IMR-90 (cell line): ENCODE measurements around the gene ZNF609. TPM values are rescaled to one million over a fixed set of nuclear protein-coding genes. Genes with fewer than 3 reads are reported as not detected.

Source experiments
- ATAC-seq: fragments of 200-7000 bp; cut with Tn5 transposase; 2 replicates; pipeline ENCODE4 v1.9.1; 2020; ENCODE audit warnings: low read depth, mild to moderate bottlenecking, moderate library complexity
- BruUV-seq: library from RNA; stranded (reverse); fragments of 400-500 nt; replicated peaks from 2 replicates; lab custom pipeline; 2021; lab: Mats Ljungman, UMichigan
- CTCF ChIA-PET: fragments of 300-600 bp; formaldehyde crosslinking; extraction: SDS; loops from one replicate; lab custom pipeline; 2021; ENCODE audit warnings: antibody characterized with exemption; lab: Yijun Ruan, JAX
- POLR2A ChIA-PET: fragments of 300-600 bp; sonication (Branson Sonifier 250); formaldehyde crosslinking; loops from one replicate; lab custom pipeline; 2022; ENCODE audit warnings: antibody characterized with exemption; ENCODE audit not compliant: unreplicated experiment; lab: Charles Lee
- DNase-seq: peaks from one replicate; pipeline ENCODE4 v3.0.0; 2013
- H2AFZ ChIP-seq: replicated peaks from 2 replicates; pipeline ENCODE3; 2013; ENCODE audit warnings: low read length, mild to moderate bottlenecking; ENCODE audit not compliant: poor library complexity
- H2AK5ac ChIP-seq: 2 replicates; pipeline ENCODE4 v1.6.1; 2013; ENCODE audit warnings: low read depth, low read length, inconsistent platforms
- H2AK9ac ChIP-seq: replicated peaks from 2 replicates; pipeline ENCODE3; 2013; ENCODE audit warnings: mild to moderate bottlenecking, low read depth, low read length, moderate library complexity; ENCODE audit not compliant: poor library complexity
- H2BK120ac ChIP-seq: 2 replicates; pipeline ENCODE4 v1.6.1; 2013; ENCODE audit warnings: low read depth, low read length, inconsistent platforms
- H2BK15ac ChIP-seq: 3 replicates; pipeline ENCODE4 v1.6.1; 2013; ENCODE audit warnings: low read depth, low read length, inconsistent platforms
- H2BK20ac ChIP-seq: 2 replicates; pipeline ENCODE4 v1.6.1; 2013; ENCODE audit warnings: low read depth, mild to moderate bottlenecking, inconsistent platforms, low read length, moderate library complexity
- H2BK5ac ChIP-seq: 2 replicates; pipeline ENCODE4 v1.6.1; 2013; ENCODE audit warnings: mild to moderate bottlenecking, low read depth, low read length, inconsistent platforms; ENCODE audit not compliant: poor library complexity, severe bottlenecking
- H3K14ac ChIP-seq: replicated peaks from 2 replicates; pipeline ENCODE4 v1.6.1; 2013; ENCODE audit warnings: low read depth, low read length, inconsistent platforms
- H3K18ac ChIP-seq: 2 replicates; pipeline ENCODE4 v1.6.1; 2013; ENCODE audit warnings: low read depth, low read length, control low read depth
- H3K23ac ChIP-seq: 2 replicates; pipeline ENCODE4 v1.6.1; 2013; ENCODE audit warnings: low read depth, low read length, inconsistent platforms
- H3K27ac ChIP-seq: 2 replicates; pipeline ENCODE4 v1.5.1; 2013; ENCODE audit warnings: mild to moderate bottlenecking, control low read depth, low read length; ENCODE audit not compliant: insufficient read depth
- H3K27me3 ChIP-seq: 2 replicates; pipeline ENCODE4 v1.6.1; 2013; ENCODE audit warnings: low read length; ENCODE audit not compliant: control insufficient read depth, insufficient read depth
- H3K36me3 ChIP-seq: 2 replicates; pipeline ENCODE4 v1.6.1; 2013; ENCODE audit warnings: low read length, mixed read lengths; ENCODE audit not compliant: control insufficient read depth, insufficient read depth
- H3K4ac ChIP-seq: 2 replicates; pipeline ENCODE4 v1.6.1; 2013; ENCODE audit warnings: low read depth, low read length, inconsistent platforms
- H3K4me1 ChIP-seq: 2 replicates; pipeline ENCODE4 v1.6.1; 2013; ENCODE audit warnings: low read length, mixed read lengths; ENCODE audit not compliant: control insufficient read depth, insufficient read depth
- H3K4me2 ChIP-seq: 2 replicates; pipeline ENCODE4 v1.6.1; 2013; ENCODE audit warnings: low read depth, mild to moderate bottlenecking, control low read depth, low read length, moderate library complexity
- H3K4me3 ChIP-seq: 2 replicates; pipeline ENCODE4 v1.5.1; 2013; ENCODE audit warnings: low read depth, mild to moderate bottlenecking, control low read depth, low read length, moderate library complexity; ENCODE audit not compliant: insufficient read depth
- H3K56ac ChIP-seq: 2 replicates; pipeline ENCODE4 v1.6.1; 2013; ENCODE audit warnings: low read length, inconsistent platforms; ENCODE audit not compliant: insufficient read depth; ENCODE audit errors: extremely low read depth
- H3K79me1 ChIP-seq, 2 experiments: 2 replicates each; pipeline ENCODE4 v1.6.1; 2013; ENCODE audit warnings: low read length in 2 of 2, inconsistent platforms in 1 of 2, low read depth in 1 of 2
- H3K9ac ChIP-seq: 2 replicates; pipeline ENCODE4 v1.6.1; 2013; ENCODE audit warnings: low read depth, low read length, control low read depth
- H3K9me1 ChIP-seq: 2 replicates; pipeline ENCODE4 v1.6.1; 2013; ENCODE audit warnings: low read length, inconsistent platforms; ENCODE audit not compliant: insufficient read depth
- H3K9me3 ChIP-seq: 2 replicates; pipeline ENCODE4 v1.6.1; 2013; ENCODE audit warnings: low read length; ENCODE audit not compliant: control insufficient read depth, insufficient read depth
- H4K20me1 ChIP-seq: 2 replicates; pipeline ENCODE4 v1.6.1; 2013; ENCODE audit warnings: low read length, inconsistent platforms; ENCODE audit not compliant: insufficient read depth
- H4K5ac ChIP-seq: 2 replicates; pipeline ENCODE4 v1.6.1; 2013; ENCODE audit warnings: mild to moderate bottlenecking, low read depth, low read length, control low read depth
- H4K8ac ChIP-seq, 2 experiments: 2 replicates each; pipeline ENCODE4 v1.6.1; 2013; ENCODE audit warnings: low read depth in 2 of 2, low read length in 2 of 2, control low read depth in 1 of 2, inconsistent platforms in 1 of 2
- H4K91ac ChIP-seq: 2 replicates; pipeline ENCODE4 v1.6.1; 2013; ENCODE audit warnings: low read depth, low read length, inconsistent platforms; ENCODE audit not compliant: insufficient read depth
- BHLHE40 ChIP-seq: fragments of 150-350 bp; IDR thresholded peaks from 2 replicates; pipeline ENCODE4 v1.6.1; 2016; ENCODE audit warnings: mild to moderate bottlenecking, low read depth, low read length
- CEBPB ChIP-seq: IDR thresholded peaks from 2 replicates; pipeline ENCODE4 v1.6.1; 2012; ENCODE audit warnings: low read depth, low read length, improper control_type of control experiment
- CHD1 ChIP-seq: IDR thresholded peaks from 2 replicates; pipeline ENCODE4 v1.6.1; 2012; ENCODE audit warnings: low read depth, low read length, improper control_type of control experiment
- FOS ChIP-seq: fragments of 150-350 bp; IDR thresholded peaks from 2 replicates; pipeline ENCODE4 v1.6.1; 2016; ENCODE audit warnings: low read depth, low read length
- MAFK ChIP-seq: IDR thresholded peaks from 2 replicates; pipeline ENCODE4 v1.6.1; 2012; ENCODE audit warnings: low read depth, low read length, improper control_type of control experiment
- MAZ ChIP-seq: IDR thresholded peaks from 2 replicates; pipeline ENCODE4 v1.6.1; 2012; ENCODE audit warnings: low read depth, mild to moderate bottlenecking, low read length, improper control_type of control experiment, moderate library complexity, borderline replicate concordance
- MXI1 ChIP-seq: IDR thresholded peaks from 2 replicates; pipeline ENCODE4 v1.6.1; 2012; ENCODE audit warnings: low read depth, mild to moderate bottlenecking, low read length, moderate library complexity, borderline replicate concordance
- NFE2L2 ChIP-seq: fragments of 150-350 bp; IDR thresholded peaks from 2 replicates; pipeline ENCODE4 v1.6.1; 2016; ENCODE audit warnings: low read depth, mild to moderate bottlenecking, low read length
- POLR2A ChIP-seq: IDR thresholded peaks from 2 replicates; pipeline ENCODE4 v1.6.1; 2012; ENCODE audit warnings: mild to moderate bottlenecking, low read depth, low read length
- RAD21 ChIP-seq: IDR thresholded peaks from 2 replicates; pipeline ENCODE4 v1.6.1; 2012; ENCODE audit warnings: low read length, improper control_type of control experiment
- RCOR1 ChIP-seq: IDR thresholded peaks from 2 replicates; pipeline ENCODE4 v1.6.1; 2012; ENCODE audit warnings: mild to moderate bottlenecking, low read length, improper control_type of control experiment; ENCODE audit not compliant: insufficient replicate concordance
- SMC3 ChIP-seq: fragments of 150-350 bp; IDR thresholded peaks from 2 replicates; pipeline ENCODE4 v1.6.1; 2016; ENCODE audit warnings: low read depth, mild to moderate bottlenecking, antibody characterized with exemption, low read length, moderate library complexity
- USF2 ChIP-seq: fragments of 150-350 bp; IDR thresholded peaks from 2 replicates; pipeline ENCODE4 v1.6.1; 2017; ENCODE audit warnings: mild to moderate bottlenecking, antibody characterized with exemption, low read length, low read depth
- WGBS, 2 experiments: methylation state at CpG; one replicate each; pipeline versions ENCODE4 v1.1.5 to v1.1.7; 2013; ENCODE audit warnings: missing lambda C conversion rate in 2 of 2; ENCODE audit not compliant: insufficient read length in 1 of 2; ENCODE audit errors: extremely low coverage in 2 of 2; 5-methylcytosine and 5-hydroxymethylcytosine counted together
- dilution Hi-C: fragments of 300-500 bp; cut with HindIII; formaldehyde crosslinking; loops from one replicate; pipeline ENCODE4 v1.14.3; 2018; ENCODE audit warnings: low sequenced_read_pairs; ENCODE audit not compliant: unreplicated experiment
- in situ Hi-C: fragments of 300-500 bp; cut with MboI; formaldehyde crosslinking; loops from 3 replicates; pipeline ENCODE4 v1.14.3; 2019; ENCODE audit warnings: low sequenced_read_pairs, inconsistent platforms, mixed read lengths
- intact Hi-C: fragments of 100-400 bp; cut with micrococcal nuclease; formaldehyde crosslinking; loops from 2 replicates; pipeline ENCODE4 v1.10.0; 2022
- polyA plus RNA-seq, 3 experiments: library from polyadenylated mRNA; depleted of rRNA; stranded (reverse); fragments of >200 nt; gene quantifications; 2 replicates each; pipeline ENCODE4 v1.2.3, GENCODE V29; 2012; ENCODE audit warnings: low replicate concordance in 1 of 3
- total RNA-seq: library from RNA; depleted of rRNA; stranded (reverse); fragments of >200 nt; gene quantifications from 2 replicates; pipeline ENCODE4 v1.2.3, GENCODE V29; 2012
- TF ChIP-seq, protein P1 (sequence below): conservative IDR thresholded peaks from 2 replicates; pipeline ENCODE4 v1.5.1; 2012; ENCODE audit warnings: mild to moderate bottlenecking, low read depth, low read length, improper control_type of control experiment
- TF ChIP-seq, protein P2 (sequence below): fragments of 150-350 bp; IDR thresholded peaks from 2 replicates; pipeline ENCODE4 v1.6.1; 2016; ENCODE audit warnings: low read depth, mild to moderate bottlenecking, low read length, moderate library complexity, borderline replicate concordance

ZNF609 gene
- total and polyA plus RNA-seq, 2 of the 4 experiments (the other 2 are of a cell fraction): 10.4 to 12.5 TPM

GRCh38 chr15:64525828-64526530 is 65.6 kb downstream of the ZNF609 start:
- Histone ChIP-seq H3K36me3 (peaks cover 7% of the 10 kb centered on the region), H4K91ac (no peak overlapping the region), H2BK5ac (no peak overlapping the region), H3K9ac (no peak overlapping the region), H3K4me2 (no peak overlapping the region), H4K5ac (no peak overlapping the region), H3K4ac (no peak overlapping the region), H2AK5ac (no peak overlapping the region), H3K79me1 (peaks cover 26 to 74% of the 10 kb centered on the region in 2 experiments), H3K4me1 (peaks cover 15% of the 10 kb centered on the region), H3K9me1 (peaks cover 24% of the 10 kb centered on the region), H2BK20ac (no peak overlapping the region), H3K27me3 (no peaks in the 10 kb centered on the region), H3K23ac (no peak overlapping the region), H3K14ac (no peak overlapping the region), H3K4me3 (no peak overlapping the region), H2AK9ac (no peak overlapping the region), H3K27ac (no peak overlapping the region), H2BK15ac (no peak overlapping the region), H3K18ac (no peak overlapping the region), H2AFZ (no peak overlapping the region), H3K56ac (no peak overlapping the region), H4K20me1 (peaks cover 68% of the 10 kb centered on the region), H4K8ac (no peak overlapping the region), H3K9me3 (no peaks in the 10 kb centered on the region), H2BK120ac (no peak overlapping the region)
- 100% methylated on average over 1 of the region's 8 CpGs; no CpG with 5 or more reads in 1 of the 2 experiments for WGBS, 2 experiments
- intact Hi-C loops: no loop called here
- BruUV-seq: no TSS peak
- peak; percentile 45 for DNase-seq
- CTCF ChIA-PET: no interaction called here
- no peak for ATAC-seq
- POLR2A ChIA-PET: no interaction called here
- in situ Hi-C loops: no loop called here
- no peak for TF ChIP-seq CHD1
- TF ChIP-seq RCOR1: no peak
- TF ChIP-seq CEBPB: no peak
- TF ChIP-seq, protein P1, sequence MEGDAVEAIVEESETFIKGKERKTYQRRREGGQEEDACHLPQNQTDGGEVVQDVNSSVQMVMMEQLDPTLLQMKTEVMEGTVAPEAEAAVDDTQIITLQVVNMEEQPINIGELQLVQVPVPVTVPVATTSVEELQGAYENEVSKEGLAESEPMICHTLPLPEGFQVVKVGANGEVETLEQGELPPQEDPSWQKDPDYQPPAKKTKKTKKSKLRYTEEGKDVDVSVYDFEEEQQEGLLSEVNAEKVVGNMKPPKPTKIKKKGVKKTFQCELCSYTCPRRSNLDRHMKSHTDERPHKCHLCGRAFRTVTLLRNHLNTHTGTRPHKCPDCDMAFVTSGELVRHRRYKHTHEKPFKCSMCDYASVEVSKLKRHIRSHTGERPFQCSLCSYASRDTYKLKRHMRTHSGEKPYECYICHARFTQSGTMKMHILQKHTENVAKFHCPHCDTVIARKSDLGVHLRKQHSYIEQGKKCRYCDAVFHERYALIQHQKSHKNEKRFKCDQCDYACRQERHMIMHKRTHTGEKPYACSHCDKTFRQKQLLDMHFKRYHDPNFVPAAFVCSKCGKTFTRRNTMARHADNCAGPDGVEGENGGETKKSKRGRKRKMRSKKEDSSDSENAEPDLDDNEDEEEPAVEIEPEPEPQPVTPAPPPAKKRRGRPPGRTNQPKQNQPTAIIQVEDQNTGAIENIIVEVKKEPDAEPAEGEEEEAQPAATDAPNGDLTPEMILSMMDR: no peak
- TF ChIP-seq FOS: no peak
- TF ChIP-seq MAZ: no peak
- TF ChIP-seq RAD21: no peak
- no peak for TF ChIP-seq BHLHE40
- no peak for TF ChIP-seq USF2
- TF ChIP-seq SMC3: no peak
- no peak for TF ChIP-seq NFE2L2
- no peak for TF ChIP-seq MXI1
- no peak for TF ChIP-seq MAFK
- TF ChIP-seq, protein P2, sequence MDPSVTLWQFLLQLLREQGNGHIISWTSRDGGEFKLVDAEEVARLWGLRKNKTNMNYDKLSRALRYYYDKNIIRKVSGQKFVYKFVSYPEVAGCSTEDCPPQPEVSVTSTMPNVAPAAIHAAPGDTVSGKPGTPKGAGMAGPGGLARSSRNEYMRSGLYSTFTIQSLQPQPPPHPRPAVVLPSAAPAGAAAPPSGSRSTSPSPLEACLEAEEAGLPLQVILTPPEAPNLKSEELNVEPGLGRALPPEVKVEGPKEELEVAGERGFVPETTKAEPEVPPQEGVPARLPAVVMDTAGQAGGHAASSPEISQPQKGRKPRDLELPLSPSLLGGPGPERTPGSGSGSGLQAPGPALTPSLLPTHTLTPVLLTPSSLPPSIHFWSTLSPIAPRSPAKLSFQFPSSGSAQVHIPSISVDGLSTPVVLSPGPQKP: no peak
- TF ChIP-seq POLR2A: no peak
- dilution Hi-C loops: no loop called here
